OCI-LY1 (cell line): ENCODE results near the gene LTBP1.

Experiments
- CTCF ChIP-seq: fragments of 200-600 bp; sonication (generic), shearing (Covaris generic); IDR thresholded peaks from 2 replicates; pipeline ENCODE4 v1.5.1; 2017; ENCODE audit warnings: mild to moderate bottlenecking, antibody characterized with exemption, low read length, moderate library complexity, mixed read lengths
- EZH2 ChIP-seq: fragments of 200-600 bp; sonication (generic), shearing (Covaris generic); IDR thresholded peaks from 2 replicates; pipeline ENCODE4 v1.8.0; 2017; ENCODE audit warnings: borderline replicate concordance, mixed run types, mild to moderate bottlenecking, antibody characterized with exemption, low read length, moderate library complexity, mixed read lengths

- no peak for TF ChIP-seq CTCF
- TF ChIP-seq EZH2: no peak
Measured at GRCh38 chr2:33369191-33369590, 422.4 kb downstream of the LTBP1 start.
